Thyroid gland (tissue), 4 donors: ENCODE results near the gene TPD52L1.

Experiments
- POLR2A ChIP-seq, 2 donors: fragments of 450-650 bp; IDR thresholded peaks; one replicate each; pipeline ENCODE4 v1.6.1; 2017; ENCODE audit warnings: antibody characterized with exemption in 2 of 2, mild to moderate bottlenecking in 2 of 2, moderate library complexity in 1 of 2
- TF ChIP-seq, protein P1 (sequence below), 6 experiments: fragments of 200-600 bp in 3 of 6; fragments of 450-650 bp in 3 of 6; sonication (generic) in 3 of 6; IDR thresholded peaks; one replicate each; pipeline ENCODE4 v1.5.1; 2016 to 2019; ENCODE audit warnings: antibody characterized with exemption in 6 of 6, mild to moderate bottlenecking in 2 of 6, inconsistent platforms in 1 of 6, moderate library complexity in 1 of 6

DNA sequence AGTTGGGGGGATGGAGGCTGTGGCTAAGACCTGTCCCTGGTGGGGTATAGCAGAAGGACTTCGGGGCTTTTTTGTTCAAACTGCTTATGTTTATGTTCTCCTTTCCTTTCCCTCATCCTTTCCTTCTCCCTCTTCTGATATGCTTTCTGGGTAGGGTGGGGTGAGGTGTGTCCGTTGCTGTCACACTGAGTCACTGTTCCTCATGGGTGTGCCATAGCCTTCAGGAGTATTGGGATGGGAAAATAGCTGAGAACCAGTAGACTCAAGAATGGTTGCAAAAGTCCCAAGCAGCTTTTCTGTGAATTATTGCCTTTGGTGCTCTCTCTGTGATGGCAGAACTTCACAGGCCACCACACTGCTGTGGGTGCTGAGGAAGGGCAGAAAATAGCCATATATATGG, 39.6 kb downstream of the TPD52L1 start:
- TF ChIP-seq, protein P1, sequence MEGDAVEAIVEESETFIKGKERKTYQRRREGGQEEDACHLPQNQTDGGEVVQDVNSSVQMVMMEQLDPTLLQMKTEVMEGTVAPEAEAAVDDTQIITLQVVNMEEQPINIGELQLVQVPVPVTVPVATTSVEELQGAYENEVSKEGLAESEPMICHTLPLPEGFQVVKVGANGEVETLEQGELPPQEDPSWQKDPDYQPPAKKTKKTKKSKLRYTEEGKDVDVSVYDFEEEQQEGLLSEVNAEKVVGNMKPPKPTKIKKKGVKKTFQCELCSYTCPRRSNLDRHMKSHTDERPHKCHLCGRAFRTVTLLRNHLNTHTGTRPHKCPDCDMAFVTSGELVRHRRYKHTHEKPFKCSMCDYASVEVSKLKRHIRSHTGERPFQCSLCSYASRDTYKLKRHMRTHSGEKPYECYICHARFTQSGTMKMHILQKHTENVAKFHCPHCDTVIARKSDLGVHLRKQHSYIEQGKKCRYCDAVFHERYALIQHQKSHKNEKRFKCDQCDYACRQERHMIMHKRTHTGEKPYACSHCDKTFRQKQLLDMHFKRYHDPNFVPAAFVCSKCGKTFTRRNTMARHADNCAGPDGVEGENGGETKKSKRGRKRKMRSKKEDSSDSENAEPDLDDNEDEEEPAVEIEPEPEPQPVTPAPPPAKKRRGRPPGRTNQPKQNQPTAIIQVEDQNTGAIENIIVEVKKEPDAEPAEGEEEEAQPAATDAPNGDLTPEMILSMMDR (IDR thresholded peaks at IDR 0.05): no peak
- no peak for TF ChIP-seq POLR2A (IDR thresholded peaks at IDR 0.05)
